HL-60 (cell line): Measurements from ENCODE around the gene SLC25A21.

Experiments
- DNase-seq, 2 experiments: peaks; one replicate each; pipeline ENCODE4 v3.0.0-alpha.2; 2010 to 2020; ENCODE audit warnings: low read depth in 1 of 2, low spot score in 1 of 2
- H3K27ac ChIP-seq: fragments of 250-450 bp; sonication (Bioruptor Pico); replicated peaks from 2 replicates; pipeline ENCODE4 v1.5.1; 2020; ENCODE audit warnings: mild to moderate bottlenecking, moderate library complexity
- H3K27me3 ChIP-seq: fragments of 250-450 bp; sonication (Bioruptor Pico); 2 replicates; pipeline ENCODE4 v1.5.1; 2021; ENCODE audit warnings: mild to moderate bottlenecking, moderate library complexity; ENCODE audit not compliant: insufficient read depth, poor library complexity, severe bottlenecking
- H3K4me3 ChIP-seq: replicated peaks from 2 replicates; pipeline ENCODE4 v1.5.1; 2011; ENCODE audit warnings: mild to moderate bottlenecking, control low read depth, low read length; ENCODE audit not compliant: insufficient read depth
- CTCF ChIP-seq: IDR thresholded peaks from one replicate; pipeline ENCODE4 v1.5.1; 2011; ENCODE audit warnings: low read length, control low read depth, inconsistent platforms; ENCODE audit not compliant: insufficient read depth
- GABPA ChIP-seq: IDR thresholded peaks from 2 replicates; pipeline ENCODE4 v1.6.1; 2012; ENCODE audit warnings: low read depth
- POLR2AphosphoS5 ChIP-seq: IDR thresholded peaks from 2 replicates; pipeline ENCODE4 v1.6.1; 2012; ENCODE audit warnings: low read depth
- REST ChIP-seq: IDR thresholded peaks from 2 replicates; pipeline ENCODE4 v1.6.1; 2012; ENCODE audit warnings: low read depth; ENCODE audit not compliant: insufficient replicate concordance
- SPI1 ChIP-seq: IDR thresholded peaks from 2 replicates; pipeline ENCODE4 v1.6.1; 2012; ENCODE audit warnings: low read depth, mild to moderate bottlenecking, borderline replicate concordance

The SLC25A21 gene

GRCh38 chr14:36720657-36721056 is 451.7 kb downstream of the SLC25A21 start:
- no peak for DNase-seq
- H3K27me3 ChIP-seq = no peaks in the 10 kb centered on the region
- H3K27ac ChIP-seq = no peak overlapping the region
- no peak overlapping the region for H3K4me3 ChIP-seq
- TF ChIP-seq CTCF (no peak), SPI1 (no peak), GABPA (no peak), POLR2AphosphoS5 (no peak), REST (no peak)

DNA sequence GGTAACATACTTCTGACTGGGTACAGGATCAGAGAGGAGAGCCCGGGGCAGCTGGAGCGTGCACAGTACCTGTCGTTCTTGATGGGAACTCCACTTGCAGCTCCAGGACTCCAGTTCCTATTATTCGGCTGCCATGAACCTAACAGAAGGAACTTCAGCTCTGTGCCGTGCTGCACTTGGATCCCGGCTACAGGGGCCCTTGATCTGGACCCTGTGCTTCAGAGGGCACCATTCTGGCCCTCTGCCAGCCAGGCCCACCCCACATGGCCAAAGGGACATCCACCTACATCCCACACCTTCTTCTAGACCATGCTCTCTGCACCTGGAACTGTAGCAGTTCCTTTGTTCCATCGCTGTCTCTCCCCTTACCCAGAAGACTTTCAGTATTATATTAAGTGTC is 452.6 kb downstream of the SLC25A21 start:
- no peak overlapping the region for H3K4me3 ChIP-seq
- TF ChIP-seq REST (no peak), GABPA (no peak), CTCF (no peak), SPI1 (no peak)
- H3K27ac ChIP-seq = no peak overlapping the region
- DNase-seq = no peak
- no peaks in the 10 kb centered on the region for H3K27me3 ChIP-seq

DNA sequence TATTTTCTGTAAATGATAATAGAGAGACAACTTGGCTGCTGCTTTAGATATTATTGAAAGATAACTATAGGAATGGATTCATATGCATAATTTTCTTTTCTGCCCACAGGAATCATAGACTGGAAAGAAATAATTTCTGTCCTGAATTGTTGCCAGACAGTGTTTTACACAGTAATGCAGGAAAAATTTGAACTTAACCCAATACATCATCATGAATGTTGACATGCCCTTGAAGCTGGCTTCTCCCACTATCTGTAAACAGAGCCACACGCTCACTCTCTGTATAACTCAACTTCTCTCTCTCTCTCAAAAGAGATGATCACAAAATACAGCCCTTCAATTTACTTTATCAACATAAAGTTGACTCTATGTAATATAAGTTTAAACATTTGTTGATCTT is 454.2 kb downstream of the SLC25A21 start:
- Histone ChIP-seq H3K4me3 (no peak overlapping the region), H3K27ac (no peak overlapping the region), H3K27me3 (no peaks in the 10 kb centered on the region)
- no peak for DNase-seq
- no peak for TF ChIP-seq CTCF
- TF ChIP-seq POLR2AphosphoS5 = no peak
- no peak for TF ChIP-seq GABPA
- no peak for TF ChIP-seq SPI1
- TF ChIP-seq REST = no peak
